Measurements from ENCODE around the gene CELF4.

The CELF4 gene

GRCh38 chr18:37435150-37435867, 130.3 kb downstream of the CELF4 start:
- no peak for DNase-seq

- no peak for DNase-seq
Observed at GRCh38 chr18:37434161-37434860, 131.3 kb downstream of the CELF4 start.

GRCh38 chr18:37432436-37433195, 133.0 kb downstream of the CELF4 start:
- no peak for DNase-seq

- DNase-seq, result no peak
Observed at GRCh38 chr18:37430357-37431076, 135.1 kb downstream of the CELF4 start.

- DNase-seq, result no peak
Observed at GRCh38 chr18:37429791-37430190, 135.8 kb downstream of the CELF4 start.

GRCh38 chr18:37428288-37428974, 137.2 kb downstream of the CELF4 start:
- no peak for DNase-seq

- DNase-seq, result no peak
Observed at GRCh38 chr18:37426586-37426985, 139.0 kb downstream of the CELF4 start.

- no peak for DNase-seq
Observed at GRCh38 chr18:37425222-37425621, 140.4 kb downstream of the CELF4 start.

- DNase-seq, result no peak
Observed at GRCh38 chr18:37424507-37424906, 141.1 kb downstream of the CELF4 start.

- DNase-seq, result no peak
Observed at GRCh38 chr18:37422596-37422995, 143.0 kb downstream of the CELF4 start.

- DNase-seq, result no peak
Observed at GRCh38 chr18:37422116-37422515, 143.5 kb downstream of the CELF4 start.

- DNase-seq, result no peak
Observed at GRCh38 chr18:37421341-37422077, 144.1 kb downstream of the CELF4 start.

- no peak for DNase-seq
Observed at GRCh38 chr18:37420315-37420880, 145.2 kb downstream of the CELF4 start.

- no peak for DNase-seq
Observed at GRCh38 chr18:37419866-37420265, 145.7 kb downstream of the CELF4 start.

- DNase-seq, result no peak
Observed at GRCh38 chr18:37419315-37419714, 146.3 kb downstream of the CELF4 start.

- DNase-seq, result no peak
Observed at GRCh38 chr18:37414816-37415215, 150.8 kb downstream of the CELF4 start.

GRCh38 chr18:37412829-37413228, 152.8 kb downstream of the CELF4 start:
- DNase-seq, result no peak

GRCh38 chr18:37412333-37412732, 153.3 kb downstream of the CELF4 start:
- DNase-seq, result no peak

- no peak for DNase-seq
Observed at GRCh38 chr18:37409878-37410277, 155.7 kb downstream of the CELF4 start.

- no peak for DNase-seq
Observed at GRCh38 chr18:37408676-37409265, 156.8 kb downstream of the CELF4 start.

GRCh38 chr18:37407571-37407970, 158.0 kb downstream of the CELF4 start:
- no peak for DNase-seq

Measured in SIG-M5 (cell line).